ENCODE measurements around the gene MIGA1. TPM values are rescaled to one million over a fixed set of nuclear protein-coding genes. Genes with fewer than 3 reads are reported as not detected.

The MIGA1 gene
- total RNA-seq, 1 experiment from 2014 or later = 14.4 TPM

DNA sequence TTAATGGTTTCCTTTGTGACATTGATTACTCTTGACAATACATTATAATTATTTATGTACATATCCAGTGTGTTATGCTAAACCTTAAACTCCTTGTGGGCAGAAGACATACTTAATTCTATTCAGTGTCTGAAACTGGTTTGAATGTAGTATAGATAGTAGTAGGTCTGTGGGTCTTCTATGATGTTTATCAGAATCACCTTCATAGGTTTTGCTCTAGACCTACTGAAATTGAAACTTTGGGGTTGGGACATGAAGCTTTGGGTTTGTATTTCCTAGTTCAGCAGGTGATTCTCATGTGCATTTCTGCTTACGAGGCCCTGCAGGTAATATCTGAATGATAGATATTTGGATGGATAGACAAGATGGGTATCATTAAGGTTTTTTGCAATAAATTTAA is 48.6 kb downstream of the MIGA1 start:
- intact Hi-C loops (cut with micrococcal nuclease; ENCODE audit: unreplicated experiment) = loop anchor here (10.0 kb wide), 1 partner anchor 77 kb away; no protein-coding TSS in a partner anchor

DNA sequence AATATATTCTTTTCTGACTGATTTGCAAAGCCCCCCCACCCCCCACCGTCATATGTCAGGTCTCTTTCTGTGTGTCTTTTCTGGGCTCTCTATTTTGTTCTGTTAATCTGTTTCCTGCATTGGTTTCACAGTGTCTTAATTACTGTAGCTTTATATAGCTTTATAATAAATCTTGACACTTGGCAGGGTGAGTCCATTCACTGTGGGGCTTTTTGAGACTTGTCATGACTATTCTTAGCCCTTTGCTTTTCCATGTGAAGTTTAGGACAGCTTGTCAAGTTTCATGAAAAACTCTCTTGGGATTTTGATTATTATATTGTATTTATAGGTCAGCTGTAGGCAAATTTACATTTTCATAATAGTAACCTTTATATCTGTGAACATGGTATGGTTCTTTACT is 50.4 kb downstream of the MIGA1 start:
- Histone ChIP-seq H3K4me3 (ENCODE audit: low read depth in 2 of 2, low read length in 2 of 2) (no peak overlapping the region), H3K27me3 (ENCODE audit: control insufficient read depth, insufficient read depth, low read length) (no peaks in the 10 kb centered on the region), H3K4me1 (ENCODE audit: control insufficient read depth, insufficient read depth, low read length) (no peaks in the 10 kb centered on the region), H3K27ac (ENCODE audit: low read length) (no peak overlapping the region), H3K36me3 (ENCODE audit: control insufficient read depth, insufficient read depth, low read length) (no peaks in the 10 kb centered on the region), H3K9me3 (ENCODE audit: control insufficient read depth, insufficient read depth, low read depth, low read length) (no peaks in the 10 kb centered on the region)
- CTCF ChIA-PET = no interaction called here
- POLR2A ChIA-PET = no interaction called here
- intact Hi-C loops (cut with micrococcal nuclease; ENCODE audit: unreplicated experiment) (loop anchor here (10.0 kb wide), 1 partner anchor 75 kb away; no protein-coding TSS in a partner anchor), in situ Hi-C loops (cut with HindIII; ENCODE audit: low pct_unique_long_range_greater_than_20kb, low sequenced_read_pairs) (no loop called here)
- ATAC-seq = no peak
- BruUV-seq (replicated peaks) = no TSS peak
- no peak for TF ChIP-seq SIN3A (IDR thresholded peaks at IDR 0.05; ENCODE audit: borderline replicate concordance, insufficient read depth, low read depth, low read length)
- TF ChIP-seq, protein P1, sequence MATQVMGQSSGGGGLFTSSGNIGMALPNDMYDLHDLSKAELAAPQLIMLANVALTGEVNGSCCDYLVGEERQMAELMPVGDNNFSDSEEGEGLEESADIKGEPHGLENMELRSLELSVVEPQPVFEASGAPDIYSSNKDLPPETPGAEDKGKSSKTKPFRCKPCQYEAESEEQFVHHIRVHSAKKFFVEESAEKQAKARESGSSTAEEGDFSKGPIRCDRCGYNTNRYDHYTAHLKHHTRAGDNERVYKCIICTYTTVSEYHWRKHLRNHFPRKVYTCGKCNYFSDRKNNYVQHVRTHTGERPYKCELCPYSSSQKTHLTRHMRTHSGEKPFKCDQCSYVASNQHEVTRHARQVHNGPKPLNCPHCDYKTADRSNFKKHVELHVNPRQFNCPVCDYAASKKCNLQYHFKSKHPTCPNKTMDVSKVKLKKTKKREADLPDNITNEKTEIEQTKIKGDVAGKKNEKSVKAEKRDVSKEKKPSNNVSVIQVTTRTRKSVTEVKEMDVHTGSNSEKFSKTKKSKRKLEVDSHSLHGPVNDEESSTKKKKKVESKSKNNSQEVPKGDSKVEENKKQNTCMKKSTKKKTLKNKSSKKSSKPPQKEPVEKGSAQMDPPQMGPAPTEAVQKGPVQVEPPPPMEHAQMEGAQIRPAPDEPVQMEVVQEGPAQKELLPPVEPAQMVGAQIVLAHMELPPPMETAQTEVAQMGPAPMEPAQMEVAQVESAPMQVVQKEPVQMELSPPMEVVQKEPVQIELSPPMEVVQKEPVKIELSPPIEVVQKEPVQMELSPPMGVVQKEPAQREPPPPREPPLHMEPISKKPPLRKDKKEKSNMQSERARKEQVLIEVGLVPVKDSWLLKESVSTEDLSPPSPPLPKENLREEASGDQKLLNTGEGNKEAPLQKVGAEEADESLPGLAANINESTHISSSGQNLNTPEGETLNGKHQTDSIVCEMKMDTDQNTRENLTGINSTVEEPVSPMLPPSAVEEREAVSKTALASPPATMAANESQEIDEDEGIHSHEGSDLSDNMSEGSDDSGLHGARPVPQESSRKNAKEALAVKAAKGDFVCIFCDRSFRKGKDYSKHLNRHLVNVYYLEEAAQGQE (IDR thresholded peaks at IDR 0.05; ENCODE audit: insufficient read depth in 1 of 2, low read depth in 2 of 2, low read length in 1 of 2) = no peak
- TF ChIP-seq, protein P2, sequence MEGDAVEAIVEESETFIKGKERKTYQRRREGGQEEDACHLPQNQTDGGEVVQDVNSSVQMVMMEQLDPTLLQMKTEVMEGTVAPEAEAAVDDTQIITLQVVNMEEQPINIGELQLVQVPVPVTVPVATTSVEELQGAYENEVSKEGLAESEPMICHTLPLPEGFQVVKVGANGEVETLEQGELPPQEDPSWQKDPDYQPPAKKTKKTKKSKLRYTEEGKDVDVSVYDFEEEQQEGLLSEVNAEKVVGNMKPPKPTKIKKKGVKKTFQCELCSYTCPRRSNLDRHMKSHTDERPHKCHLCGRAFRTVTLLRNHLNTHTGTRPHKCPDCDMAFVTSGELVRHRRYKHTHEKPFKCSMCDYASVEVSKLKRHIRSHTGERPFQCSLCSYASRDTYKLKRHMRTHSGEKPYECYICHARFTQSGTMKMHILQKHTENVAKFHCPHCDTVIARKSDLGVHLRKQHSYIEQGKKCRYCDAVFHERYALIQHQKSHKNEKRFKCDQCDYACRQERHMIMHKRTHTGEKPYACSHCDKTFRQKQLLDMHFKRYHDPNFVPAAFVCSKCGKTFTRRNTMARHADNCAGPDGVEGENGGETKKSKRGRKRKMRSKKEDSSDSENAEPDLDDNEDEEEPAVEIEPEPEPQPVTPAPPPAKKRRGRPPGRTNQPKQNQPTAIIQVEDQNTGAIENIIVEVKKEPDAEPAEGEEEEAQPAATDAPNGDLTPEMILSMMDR (IDR thresholded peaks at IDR 0.05) = no peak
- no peak for TF ChIP-seq POLR2AphosphoS5 (IDR thresholded peaks at IDR 0.05; ENCODE audit: low read depth, low read length)
- no peak for TF ChIP-seq TCF7L2 (IDR thresholded peaks at IDR 0.05; ENCODE audit: low read depth, low read length)
- DNase-seq (ENCODE audit: low read depth, low spot score) = no peak

More for the DNA sequence above, 48.6 kb downstream of the MIGA1 start:
- in situ Hi-C loops (cut with HindIII; ENCODE audit: low pct_unique_long_range_greater_than_20kb, low sequenced_read_pairs) = no loop called here
- CTCF ChIA-PET = no interaction called here
- Histone ChIP-seq H3K4me3 (ENCODE audit: low read depth in 2 of 2, low read length in 2 of 2) (no peak overlapping the region), H3K36me3 (ENCODE audit: control insufficient read depth, insufficient read depth, low read length) (no peaks in the 10 kb centered on the region), H3K27me3 (ENCODE audit: control insufficient read depth, insufficient read depth, low read length) (no peaks in the 10 kb centered on the region), H3K9me3 (ENCODE audit: control insufficient read depth, insufficient read depth, low read depth, low read length) (no peaks in the 10 kb centered on the region), H3K27ac (ENCODE audit: low read length) (no peak overlapping the region), H3K4me1 (ENCODE audit: control insufficient read depth, insufficient read depth, low read length) (no peaks in the 10 kb centered on the region)
- POLR2A ChIA-PET = no interaction called here
- BruUV-seq (replicated peaks) = no TSS peak
- ATAC-seq (no peak), DNase-seq (ENCODE audit: low read depth, low spot score) (no peak)
- TF ChIP-seq, protein P2 (IDR thresholded peaks at IDR 0.05) = no peak
- TF ChIP-seq, protein P1 (IDR thresholded peaks at IDR 0.05; ENCODE audit: insufficient read depth in 1 of 2, low read depth in 2 of 2, low read length in 1 of 2) = no peak
- TF ChIP-seq TCF7L2 (IDR thresholded peaks at IDR 0.05; ENCODE audit: low read depth, low read length) (no peak), POLR2AphosphoS5 (IDR thresholded peaks at IDR 0.05; ENCODE audit: low read depth, low read length) (no peak), SIN3A (IDR thresholded peaks at IDR 0.05; ENCODE audit: borderline replicate concordance, insufficient read depth, low read depth, low read length) (no peak)

All from Panc1 (cell line).